Esophagus mucosa (tissue), 1 donor: ENCODE results near the gene CA10. TPM values are rescaled to one million over a fixed set of nuclear protein-coding genes. Genes with fewer than 3 reads are reported as not detected.

Experiments
- ATAC-seq: fragments of 200-7000 bp; cut with Tn5 transposase; one replicate; pipeline ENCODE4 v1.9.1; 2020
- total RNA-seq: library from RNA; stranded (reverse); gene quantifications from one replicate; pipeline ENCODE4 v1.2.4, GENCODE V29; 2023
- donor health status: DM: yes; HTN: yes; CAD: no.

Gene CA10
- total RNA-seq, 1 donor from 2014 or later = not detected

DNA sequence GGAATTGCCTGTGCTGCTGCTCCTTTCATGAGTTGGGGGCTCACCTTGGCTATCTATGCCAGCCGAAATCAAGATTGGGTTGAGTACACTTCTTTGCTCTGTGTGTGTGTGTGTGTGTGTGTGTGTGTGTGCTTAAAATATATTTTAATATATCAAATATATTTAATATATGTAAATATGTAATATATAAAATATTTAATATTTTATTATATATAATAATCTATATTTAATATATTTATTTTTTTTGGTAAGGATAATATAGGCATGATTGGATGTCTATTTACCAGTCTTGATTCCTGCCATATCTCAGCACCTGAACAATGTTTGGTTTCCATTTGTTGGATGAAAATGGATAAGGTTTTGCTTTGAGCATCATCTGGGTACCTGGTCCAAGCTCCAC is 399.3 kb downstream of the CA10 start:
- ATAC-seq = no peak

GRCh38 chr17:51751072-51751471 is 407.4 kb downstream of the CA10 start:
- no peak for ATAC-seq

GRCh38 chr17:51748749-51749604 is 409.5 kb downstream of the CA10 start:
- ATAC-seq = no peak

DNA sequence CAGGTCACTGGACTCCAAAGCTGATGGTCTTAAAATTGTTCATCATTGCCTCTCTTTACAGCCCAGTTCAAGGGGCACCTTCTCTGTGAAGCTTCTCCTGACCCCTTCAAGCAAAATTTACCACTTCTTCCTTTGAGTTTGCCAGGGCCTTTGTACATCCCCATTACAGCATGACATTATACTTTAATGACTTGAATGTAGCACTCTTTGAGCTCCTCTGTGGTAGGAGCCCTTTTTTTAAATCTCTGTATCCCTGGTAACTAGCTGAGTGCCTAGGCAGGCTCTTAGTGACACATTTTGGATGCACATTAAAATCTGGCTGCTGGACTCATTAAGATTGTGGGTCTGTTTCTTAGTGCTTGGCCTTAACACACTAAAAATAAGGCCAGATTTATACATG is 412.1 kb downstream of the CA10 start:
- ATAC-seq = no peak

GRCh38 chr17:51745993-51746392 is 412.5 kb downstream of the CA10 start:
- ATAC-seq = no peak

- no peak for ATAC-seq
These were observed 415.0 kb downstream of the CA10 start for GRCh38 chr17:51743477-51743876.

DNA sequence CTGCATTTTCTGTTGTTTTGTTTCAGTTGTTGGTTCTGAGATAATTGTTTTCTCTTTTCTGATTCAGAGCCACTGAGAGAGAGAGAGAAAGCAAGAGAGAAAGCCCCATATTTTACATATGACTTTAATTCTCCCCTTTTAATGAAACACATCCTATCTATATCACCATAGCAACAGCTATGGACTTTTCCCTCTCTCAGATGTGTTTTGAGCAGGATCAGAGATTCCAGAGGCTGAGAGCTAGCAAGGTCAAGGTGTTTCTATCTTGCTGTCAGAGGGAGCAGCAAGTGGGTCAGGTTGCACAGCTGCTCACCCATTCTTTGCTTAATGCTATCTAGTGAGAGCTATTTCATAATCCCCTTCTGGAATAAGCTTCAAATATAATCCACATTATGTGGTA is 415.9 kb downstream of the CA10 start:
- ATAC-seq = no peak

DNA sequence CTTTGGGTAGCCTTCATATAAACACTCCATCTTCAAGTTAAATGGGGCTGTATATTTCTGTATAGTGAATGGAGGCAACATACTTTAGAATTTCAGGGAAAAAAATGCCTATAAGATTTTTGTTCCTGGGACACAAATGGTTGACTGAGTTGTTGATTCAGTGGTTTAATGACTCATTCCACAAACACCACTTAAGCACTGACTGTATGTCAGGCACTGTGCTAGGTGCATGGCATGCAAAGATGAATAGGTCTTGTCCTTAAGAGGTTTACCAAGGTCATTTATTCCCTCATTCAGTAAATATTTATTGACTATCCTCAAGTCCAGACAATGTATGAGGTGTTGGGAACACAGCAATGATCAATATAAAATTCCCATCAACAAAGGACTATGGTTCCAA is 417.1 kb downstream of the CA10 start:
- ATAC-seq = no peak

DNA sequence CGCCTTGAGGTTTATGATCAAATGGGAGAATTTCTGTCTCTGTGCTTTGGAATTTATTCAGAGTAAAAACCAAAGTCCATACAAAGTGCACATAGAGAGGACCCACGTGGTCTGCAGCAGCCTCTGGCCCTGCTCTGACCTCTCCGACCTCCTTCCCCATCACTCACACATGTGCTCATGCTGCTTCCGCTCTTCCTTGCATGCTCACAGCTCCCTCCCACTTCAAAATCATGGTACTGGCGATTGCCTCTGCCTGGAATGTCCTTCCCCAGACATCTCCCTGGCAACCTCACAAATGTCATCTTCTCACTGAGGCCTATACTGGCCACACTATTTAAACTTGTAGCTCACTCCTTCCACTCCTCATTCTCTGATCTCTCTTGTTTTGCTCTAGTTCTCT is 418.0 kb downstream of the CA10 start:
- no peak for ATAC-seq

DNA sequence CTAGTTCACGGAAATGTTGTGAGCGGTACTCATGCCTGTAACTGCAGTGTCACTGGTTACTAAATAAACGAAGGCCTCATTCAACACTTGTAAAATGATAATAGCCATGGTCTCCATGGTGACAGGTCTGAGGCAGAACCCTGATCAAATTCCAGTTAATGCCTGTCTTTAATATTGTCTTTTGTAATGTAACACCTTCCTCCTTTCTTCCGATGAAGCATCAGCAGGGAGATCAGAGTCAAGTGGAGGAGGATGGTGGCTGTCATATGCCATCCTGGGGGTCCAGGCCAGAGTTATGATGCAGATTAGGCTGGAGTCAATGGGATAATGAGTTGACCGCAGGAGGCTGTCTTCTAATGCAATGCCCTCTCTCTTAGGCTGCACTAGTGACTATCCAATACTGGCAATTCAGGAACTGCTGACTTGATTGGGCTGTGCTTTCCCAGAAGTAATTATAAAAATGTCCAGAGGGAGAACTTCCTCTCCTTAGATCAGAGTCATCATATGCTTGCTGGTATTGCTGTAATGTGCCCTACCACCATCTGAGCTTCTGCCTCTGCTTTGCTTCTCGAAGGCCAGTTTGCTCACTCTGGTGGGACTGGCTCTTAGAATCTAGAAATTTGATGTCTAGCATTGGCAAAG is 419.1 kb downstream of the CA10 start:
- ATAC-seq = no peak

GRCh38 chr17:51736356-51736755 is 422.2 kb downstream of the CA10 start:
- no peak for ATAC-seq

DNA sequence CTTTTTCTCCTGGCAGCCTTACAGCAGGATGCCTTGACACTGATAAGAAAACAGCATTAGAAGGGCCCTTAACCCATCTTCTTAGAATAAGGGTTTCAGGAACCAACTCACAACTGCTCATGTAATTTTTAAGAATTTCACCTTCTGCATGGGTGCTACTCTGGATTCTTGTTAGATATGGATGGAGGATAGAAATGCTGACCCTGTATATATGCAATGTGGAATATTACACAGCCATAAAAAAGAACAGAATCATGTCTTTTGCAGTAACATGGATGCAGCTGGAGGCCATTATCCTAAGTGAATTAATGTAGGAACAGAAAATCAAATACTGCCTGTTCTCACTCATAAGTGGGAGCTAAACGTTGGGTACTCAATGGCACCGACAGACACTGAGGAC is 423.5 kb downstream of the CA10 start:
- ATAC-seq = no peak

DNA sequence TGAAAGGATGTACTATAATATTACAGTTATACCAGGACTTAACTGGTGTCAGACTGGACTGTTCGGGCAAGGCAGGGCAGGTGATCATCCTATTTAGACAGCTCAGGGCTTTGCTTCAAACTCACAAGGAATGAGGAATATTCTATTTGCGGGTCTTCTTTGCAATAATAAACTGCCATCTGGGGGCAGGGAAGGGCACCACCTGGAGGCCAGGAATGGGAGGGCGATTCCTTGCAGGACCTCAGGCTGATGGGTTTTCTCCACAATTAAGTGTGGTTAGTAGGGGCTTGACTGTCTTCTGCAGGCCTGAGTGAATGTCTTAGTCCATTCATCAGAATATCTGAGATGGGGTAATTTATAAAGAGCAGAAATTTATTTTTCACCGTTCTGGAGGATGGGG is 424.1 kb downstream of the CA10 start:
- no peak for ATAC-seq

DNA sequence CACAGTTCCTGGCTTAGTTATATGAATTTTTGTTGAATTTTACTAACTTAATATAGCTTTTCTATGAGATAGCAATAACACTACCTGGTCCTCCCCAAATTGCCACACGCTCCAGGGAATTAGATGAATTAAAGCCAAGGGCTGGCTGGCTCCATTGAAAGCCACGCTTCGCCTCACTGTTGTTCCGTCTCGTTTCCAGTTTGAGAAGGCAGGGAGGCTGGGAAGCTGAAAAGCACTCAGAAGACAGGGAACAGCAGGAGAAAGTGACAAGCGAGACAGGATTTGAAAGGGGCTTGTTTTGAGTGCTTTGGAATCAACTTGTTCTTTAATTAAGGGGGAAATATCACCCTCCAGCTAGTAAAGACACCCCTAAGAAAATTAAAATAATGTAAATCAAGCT is 425.3 kb downstream of the CA10 start:
- ATAC-seq = no peak

DNA sequence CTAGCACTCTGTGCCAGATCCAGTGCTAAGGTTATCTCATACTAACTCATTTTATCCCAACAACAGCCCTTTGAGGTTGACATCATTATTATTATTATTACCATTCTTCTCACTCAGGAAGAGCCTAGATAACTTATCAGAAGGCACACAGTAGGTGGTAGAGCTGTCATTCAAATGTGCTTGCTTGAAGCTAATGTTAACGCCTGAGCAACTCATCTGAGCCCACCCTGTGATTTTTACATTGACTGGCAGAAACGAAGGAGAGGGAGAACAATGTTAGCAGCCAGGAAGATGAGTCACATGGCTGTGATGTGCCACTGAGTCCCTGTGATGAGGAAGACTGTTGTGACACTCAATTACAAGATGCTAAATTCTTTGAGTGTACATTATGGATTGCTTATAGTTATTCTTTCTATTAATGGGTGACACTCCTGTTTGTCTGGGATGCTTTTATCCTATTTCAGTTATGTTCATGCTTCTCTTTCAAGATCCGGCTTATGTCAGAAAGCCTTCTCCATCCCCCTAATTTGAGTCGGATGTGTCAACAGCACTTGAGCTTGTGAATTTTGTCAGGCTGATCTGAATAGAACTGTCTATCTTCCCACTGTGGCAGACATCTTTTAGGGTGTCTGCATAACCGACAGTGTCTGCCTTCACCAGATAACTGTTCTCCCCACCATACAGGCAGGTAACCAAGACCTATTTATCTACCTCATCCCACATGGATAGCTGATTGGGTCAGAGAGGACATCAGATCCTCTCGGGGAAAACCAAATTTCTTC is 426.4 kb downstream of the CA10 start:
- no peak for ATAC-seq

DNA sequence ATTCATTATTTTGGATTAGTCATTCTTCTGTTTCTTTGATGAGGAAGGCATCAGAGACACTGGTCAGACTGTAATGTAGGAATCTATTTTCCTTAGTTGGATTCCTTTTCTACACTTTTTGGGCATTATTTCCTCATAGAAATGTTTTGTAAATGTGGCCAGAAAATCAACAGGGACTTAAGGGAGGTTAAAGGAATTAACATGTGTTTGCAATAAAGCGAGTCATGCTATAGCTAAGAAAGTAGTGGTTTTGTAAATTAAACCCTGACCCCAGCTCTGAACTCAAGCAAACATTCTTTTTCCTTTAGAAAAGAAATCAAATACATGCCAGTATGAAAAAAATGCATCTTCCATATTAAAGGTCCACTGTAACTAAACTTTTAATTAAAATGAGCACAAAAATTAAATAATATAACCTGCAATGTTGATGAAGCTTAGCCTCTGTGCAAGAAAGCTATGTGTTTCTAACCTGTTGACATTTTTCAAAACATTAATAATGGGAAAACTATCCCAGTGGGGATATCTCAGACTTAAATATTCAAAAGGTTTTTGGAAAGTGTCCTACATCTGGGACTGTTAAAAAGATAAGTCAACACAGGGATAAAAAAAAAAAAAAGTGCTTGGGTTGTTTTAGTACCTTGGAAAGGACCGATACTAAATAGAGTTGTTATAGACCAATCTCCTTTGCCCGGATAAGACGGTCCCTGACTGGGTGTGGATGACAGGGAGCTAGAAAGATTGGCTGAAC is 428.0 kb downstream of the CA10 start:
- no peak for ATAC-seq

DNA sequence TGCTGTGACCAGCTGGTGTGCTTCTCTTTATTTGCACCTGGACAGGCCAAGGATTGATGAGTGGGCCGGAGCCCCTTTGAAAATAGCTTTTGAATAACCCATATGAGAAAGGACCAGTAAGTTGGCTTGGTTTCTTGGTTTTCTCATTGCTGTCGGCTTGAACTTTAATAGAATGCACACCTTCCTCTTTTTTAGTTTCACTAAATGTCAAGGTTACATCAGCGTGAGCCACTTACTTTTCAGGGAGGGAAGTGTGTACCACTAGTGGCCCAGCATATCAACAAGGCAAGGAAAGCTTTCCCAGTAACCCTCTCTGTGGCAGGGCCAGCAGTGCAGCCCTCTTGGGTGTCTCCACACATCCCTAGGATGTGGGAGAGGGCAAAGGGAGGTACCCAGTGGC is 433.3 kb downstream of the CA10 start:
- no peak for ATAC-seq

DNA sequence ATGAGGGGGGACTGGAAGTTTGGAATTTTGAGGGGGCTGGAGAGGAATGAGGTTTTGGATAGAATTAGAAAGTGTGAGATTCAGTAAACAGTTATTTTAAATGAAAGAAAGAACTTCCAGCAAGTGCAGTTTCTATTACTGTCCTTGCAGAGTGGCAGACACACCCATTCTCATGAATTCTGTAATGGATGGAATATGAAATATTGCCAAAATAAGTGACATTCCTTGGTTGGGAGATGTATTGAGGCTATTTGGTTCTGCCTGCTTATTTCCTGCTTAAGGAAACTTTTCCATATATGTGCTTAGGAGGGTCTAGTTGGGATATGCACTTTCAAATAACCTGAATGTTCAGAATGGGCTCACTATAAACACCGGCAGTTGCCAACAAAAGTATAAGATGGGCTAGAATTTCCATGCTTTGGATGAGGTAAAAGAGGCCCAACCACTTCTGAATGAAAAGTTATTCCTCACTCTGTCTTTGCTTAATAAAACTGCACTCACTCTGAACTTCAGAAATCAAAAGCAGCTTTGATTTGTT is 434.4 kb downstream of the CA10 start:
- no peak for ATAC-seq

DNA sequence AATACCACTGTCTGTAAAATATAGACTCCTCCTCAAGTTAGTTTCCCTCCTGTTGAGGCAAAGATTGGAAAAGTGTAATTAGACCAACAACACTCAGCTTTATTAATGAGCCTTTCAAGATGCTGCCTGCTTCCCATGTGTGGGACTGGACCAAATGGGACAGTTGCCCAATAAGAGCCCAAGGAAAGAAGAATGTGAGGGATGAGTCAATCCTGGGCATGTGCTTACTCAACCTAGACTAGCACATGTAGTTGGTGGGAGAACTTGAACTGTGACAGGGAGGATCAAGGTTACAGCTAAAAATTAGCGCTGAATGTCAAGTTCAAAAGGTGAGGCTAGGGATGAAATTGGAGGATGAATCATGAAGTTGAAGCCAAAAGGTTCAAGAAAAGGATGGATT is 435.5 kb downstream of the CA10 start:
- peak; percentile 46 for ATAC-seq

GRCh38 chr17:51721730-51722129 is 436.8 kb downstream of the CA10 start:
- no peak for ATAC-seq

- ATAC-seq = no peak
These were observed 438.1 kb downstream of the CA10 start for GRCh38 chr17:51720439-51720838.

DNA sequence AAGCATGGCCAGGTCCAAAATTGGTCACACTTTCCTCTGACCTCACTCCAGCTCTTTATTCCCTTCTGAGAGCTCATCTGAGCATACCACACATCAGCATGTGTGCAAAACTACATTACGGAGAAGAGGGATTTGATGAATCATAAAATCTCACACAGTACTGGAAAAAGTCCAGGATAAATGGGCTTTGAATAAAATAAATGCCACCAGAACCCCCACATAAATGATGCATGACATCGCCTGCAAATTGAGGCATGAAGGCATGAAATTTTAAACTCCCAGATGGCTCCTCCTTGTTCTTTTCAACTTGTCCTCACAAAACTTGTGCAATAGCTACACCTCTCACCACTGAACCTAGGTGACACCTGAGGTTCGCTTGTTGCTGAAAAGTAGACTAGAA is 439.5 kb downstream of the CA10 start:
- no peak for ATAC-seq

GRCh38 chr17:51711581-51711980 is 446.9 kb downstream of the CA10 start:
- ATAC-seq = no peak
